ENCODE measurements around the gene CCDC85C.

The CCDC85C gene

GRCh38 chr14:99597911-99598600, 6.0 kb downstream of the CCDC85C start:
- H3K27ac ChIP-seq, result no peak overlapping the region
- TF ChIP-seq CTCF (conservative IDR thresholded peaks at IDR 0.05), result no peak

- H3K27ac ChIP-seq, result no peak overlapping the region
- TF ChIP-seq CTCF (conservative IDR thresholded peaks at IDR 0.05), result no peak
These were observed 7.2 kb downstream of the CCDC85C start for GRCh38 chr14:99596772-99597171.

GRCh38 chr14:99596071-99596627, 7.9 kb downstream of the CCDC85C start:
- no peak for TF ChIP-seq CTCF (conservative IDR thresholded peaks at IDR 0.05)
- H3K27ac ChIP-seq, result no peak overlapping the region

GRCh38 chr14:99595524-99595923, 8.5 kb downstream of the CCDC85C start:
- no peak overlapping the region for H3K27ac ChIP-seq

GRCh38 chr14:99595034-99595433, 9.0 kb downstream of the CCDC85C start:
- no peak overlapping the region for H3K27ac ChIP-seq

More at GRCh38 chr14:99595524-99595923, 8.5 kb downstream of the CCDC85C start:
- TF ChIP-seq CTCF (conservative IDR thresholded peaks at IDR 0.05), result no peak

GRCh38 chr14:99593971-99594841, 9.8 kb downstream of the CCDC85C start:
- no peak overlapping the region for H3K27ac ChIP-seq
- TF ChIP-seq CTCF (conservative IDR thresholded peaks at IDR 0.05), result no peak

More at GRCh38 chr14:99595034-99595433, 9.0 kb downstream of the CCDC85C start:
- no peak for TF ChIP-seq CTCF (conservative IDR thresholded peaks at IDR 0.05)
